GM12872 (cell line): ENCODE results near the gene MVD.

Source experiments
- CTCF ChIP-seq: IDR thresholded peaks from 3 replicates; pipeline ENCODE4 v1.5.1; 2011; ENCODE audit warnings: low read depth, mild to moderate bottlenecking, low read length, moderate library complexity; ENCODE audit not compliant: insufficient read depth

Gene MVD

GRCh38 chr16:88690341-88691128 lies 27.6 kb upstream of the MVD start:
- TF ChIP-seq CTCF = no peak

GRCh38 chr16:88688013-88688778 lies 25.3 kb upstream of the MVD start:
- no peak for TF ChIP-seq CTCF

GRCh38 chr16:88687676-88688012 lies 24.8 kb upstream of the MVD start:
- TF ChIP-seq CTCF = no peak

GRCh38 chr16:88687254-88687576 lies 24.3 kb upstream of the MVD start:
- no peak for TF ChIP-seq CTCF

GRCh38 chr16:88686439-88687253 lies 23.8 kb upstream of the MVD start, which contains the start of gene SNAI3:
Gene SNAI3, minus strand, starts transcription at chr16:88686507. Its CDS starts 101 bp downstream, at chr16:88686406.
- no peak for TF ChIP-seq CTCF

GRCh38 chr16:88686062-88686438 lies 23.2 kb upstream of the MVD start:
- no peak for TF ChIP-seq CTCF
